Measurements from ENCODE around the gene TUBB.
A peak's percentile ranks its signal among the peaks of the same experiment; 100 is the strongest.

TUBB gene

DNA sequence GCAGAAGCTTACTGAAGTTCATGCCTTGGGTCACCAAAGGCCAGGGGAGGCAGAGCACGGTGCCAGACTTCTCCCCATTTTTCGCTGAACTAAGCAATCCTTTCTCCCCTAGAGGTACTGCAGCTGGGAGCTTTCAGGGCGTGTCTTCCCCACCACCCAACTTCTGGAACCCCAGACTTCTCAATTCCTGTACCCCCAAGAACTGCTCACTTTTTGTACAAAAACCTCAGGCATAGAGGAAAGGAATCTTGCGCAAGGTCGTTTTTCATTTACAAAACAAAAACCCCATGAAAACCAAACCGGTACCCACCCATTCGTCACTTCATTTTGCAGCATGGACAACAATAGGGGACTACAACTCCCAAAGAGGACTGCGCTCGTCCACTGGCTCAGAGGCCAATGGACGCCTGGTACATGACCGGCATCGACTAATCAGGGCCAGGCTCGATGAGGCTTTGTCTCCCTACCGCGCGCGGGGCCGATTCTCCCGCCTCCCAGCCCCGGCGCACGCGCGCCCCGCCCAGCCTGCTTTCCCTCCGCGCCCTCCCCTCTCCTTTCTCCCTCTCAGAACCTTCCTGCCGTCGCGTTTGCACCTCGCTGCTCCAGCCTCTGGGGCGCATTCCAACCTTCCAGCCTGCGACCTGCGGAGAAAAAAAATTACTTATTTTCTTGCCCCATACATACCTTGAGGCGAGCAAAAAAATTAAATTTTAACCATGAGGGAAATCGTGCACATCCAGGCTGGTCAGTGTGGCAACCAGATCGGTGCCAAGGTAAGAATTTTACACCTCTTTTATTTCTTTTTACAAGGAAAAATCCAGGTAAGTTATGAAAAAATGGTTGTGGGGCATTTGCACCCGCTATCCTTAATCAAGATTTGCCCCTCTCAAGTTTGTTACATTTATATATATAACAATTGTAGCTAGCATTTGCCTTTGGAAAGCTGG, at the start of gene TUBB:
Gene TUBB (plus strand): TSS at position 562 of the 947 bp plus-strand sequence. CDS start 155 bp downstream, at position 717.
- peak; percentile 96 for DNase-seq

DNA sequence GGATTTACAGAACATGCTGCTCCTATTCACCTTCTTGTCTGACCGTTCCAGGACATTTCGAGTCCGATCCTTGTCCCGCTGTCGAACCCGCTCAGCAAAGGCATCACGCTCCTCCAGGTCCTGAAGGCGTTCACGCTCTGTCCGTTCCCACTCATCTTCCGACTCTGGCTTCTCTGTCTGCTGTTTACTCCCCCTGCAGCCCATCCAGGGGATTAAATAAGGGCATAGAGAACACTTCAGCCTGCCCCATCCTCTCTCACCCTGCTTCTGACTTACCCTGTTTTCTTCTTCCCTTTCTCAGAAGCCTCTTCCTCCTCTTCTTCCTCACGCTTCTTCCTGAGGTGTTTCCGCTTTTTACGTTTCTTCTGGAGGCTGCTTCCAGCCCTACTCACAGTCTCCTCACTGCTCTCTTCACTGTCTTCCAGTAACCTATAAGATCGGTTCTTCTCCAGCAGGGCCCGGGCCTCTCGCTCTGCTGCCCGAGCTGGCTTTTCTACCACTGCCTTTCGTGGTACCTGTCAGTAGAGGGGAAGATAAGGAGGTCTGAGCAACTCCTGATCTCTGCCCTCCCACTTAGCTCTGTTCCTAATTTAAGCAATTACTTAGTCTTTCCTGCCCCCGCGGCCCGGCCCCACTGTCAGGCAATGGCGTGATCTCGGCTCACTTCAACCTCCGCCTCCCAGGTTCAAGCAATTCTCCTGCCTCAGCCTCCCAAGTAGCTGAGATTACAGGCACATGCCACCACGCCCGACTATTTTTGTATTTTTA, 49.2 kb upstream of the TUBB start:
- DNase-seq, result no peak

DNA sequence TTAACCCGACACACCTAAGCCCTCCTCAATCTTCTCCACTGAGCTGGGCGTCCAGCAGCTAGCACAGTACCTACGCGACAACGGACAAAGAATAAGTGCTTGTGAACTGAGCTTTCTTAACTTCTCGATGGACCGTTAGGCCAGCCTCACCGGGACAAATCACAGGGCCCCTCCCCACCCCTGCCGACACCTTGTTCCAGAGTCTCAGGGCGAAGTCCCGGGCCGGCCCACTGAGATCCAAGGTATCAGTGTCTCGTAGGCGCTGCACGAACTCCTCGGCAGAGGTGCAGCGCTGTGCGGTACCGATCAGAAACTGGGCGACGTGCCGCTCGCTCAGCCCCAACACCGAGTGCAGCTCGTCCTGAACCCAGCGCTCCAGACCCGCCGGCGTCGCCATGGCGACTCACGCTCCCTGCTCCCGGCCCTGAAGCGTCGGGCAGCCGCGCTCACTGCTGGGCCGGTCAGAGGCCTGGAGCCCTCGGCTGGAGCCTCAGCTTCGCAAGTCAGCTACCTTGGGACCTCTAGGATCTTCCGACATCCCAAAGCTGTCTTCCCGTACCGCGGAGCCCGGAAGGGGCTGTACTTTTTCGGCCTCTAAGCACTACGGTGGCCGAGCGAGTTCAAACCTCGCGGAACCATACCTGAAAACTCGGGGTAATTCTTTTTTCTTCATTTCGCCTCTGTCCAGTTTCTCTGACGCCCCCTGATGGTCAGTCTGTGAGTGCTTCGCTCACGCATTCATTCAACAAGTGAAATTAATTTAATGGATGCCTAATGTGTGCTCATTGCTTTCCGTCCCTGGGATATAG, 47.5 kb upstream of the TUBB start, which contains the start of gene DHX16:
Gene DHX16 (minus strand): TSS at position 562 of the 809 bp plus-strand sequence. CDS start 165 bp downstream, at position 397.
- DNase-seq, result peak; percentile 94

DNA sequence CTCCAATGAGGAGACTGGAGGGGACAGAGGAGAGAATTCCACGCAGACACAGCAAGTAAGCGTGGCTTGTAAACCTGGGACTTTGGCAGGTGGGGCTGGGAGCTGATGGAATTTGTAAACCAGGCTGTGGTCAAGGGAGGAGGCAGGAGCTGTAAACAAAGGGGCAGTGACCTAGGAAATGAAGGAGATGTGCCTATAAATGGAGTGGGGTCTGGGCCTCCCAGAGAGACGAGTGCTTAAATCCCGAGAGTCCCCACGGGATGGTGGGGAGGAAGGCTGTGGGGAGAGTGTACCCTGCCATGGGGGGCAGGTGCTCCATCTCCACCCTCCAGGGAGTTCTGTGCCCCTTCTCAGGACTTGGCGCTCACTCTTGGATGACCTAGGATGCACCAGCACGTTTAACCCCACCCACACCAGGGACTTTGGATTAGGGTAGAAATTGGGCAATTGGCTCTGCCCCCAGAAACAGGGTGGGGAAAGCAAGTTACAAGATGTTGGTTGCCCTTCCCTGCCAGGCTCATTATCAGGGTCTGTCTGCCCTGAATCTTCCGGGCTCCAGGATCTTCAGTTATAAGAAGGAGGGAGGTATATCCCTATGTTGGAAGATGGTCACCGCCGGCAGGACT, 43.4 kb upstream of the TUBB start:
- DNase-seq, result no peak

DNA sequence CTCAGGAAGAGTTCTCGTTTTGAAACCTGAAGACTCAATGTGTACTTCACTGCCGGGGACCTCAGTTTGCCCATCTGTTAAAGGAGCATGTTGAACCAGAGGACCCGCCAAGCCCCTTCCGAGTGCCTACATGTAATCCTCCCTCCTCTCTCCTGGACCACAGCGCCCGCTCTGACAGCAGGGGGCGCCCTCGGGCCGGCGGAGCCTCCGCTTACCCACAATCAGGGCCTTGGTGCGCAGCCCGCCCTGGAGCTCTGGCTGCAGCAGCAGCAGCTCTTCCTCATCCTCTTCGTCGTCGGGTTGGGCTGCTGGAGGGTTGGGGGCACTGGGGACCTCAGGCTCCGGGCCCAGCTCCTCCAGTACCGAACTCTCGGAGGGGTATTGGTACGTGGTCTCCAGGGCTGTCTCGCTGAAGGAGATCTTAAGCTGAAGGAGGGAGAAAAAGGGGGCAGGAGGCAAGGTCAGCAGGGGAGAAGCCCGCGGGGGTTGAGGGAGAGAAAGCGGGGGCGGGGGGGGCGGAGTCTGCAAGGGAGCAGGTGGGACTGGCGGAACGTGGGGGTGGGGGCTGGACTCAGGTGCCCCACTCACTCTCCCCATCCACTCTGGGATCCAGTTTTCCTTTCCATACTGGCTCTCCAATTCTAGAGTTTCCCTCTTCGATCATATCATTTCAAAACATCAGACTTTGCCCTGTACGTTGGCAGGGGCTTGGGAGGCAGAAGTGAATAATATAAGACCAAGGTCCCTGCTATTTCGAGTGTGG, 41.0 kb upstream of the TUBB start:
- DNase-seq, result peak; percentile 93

DNA sequence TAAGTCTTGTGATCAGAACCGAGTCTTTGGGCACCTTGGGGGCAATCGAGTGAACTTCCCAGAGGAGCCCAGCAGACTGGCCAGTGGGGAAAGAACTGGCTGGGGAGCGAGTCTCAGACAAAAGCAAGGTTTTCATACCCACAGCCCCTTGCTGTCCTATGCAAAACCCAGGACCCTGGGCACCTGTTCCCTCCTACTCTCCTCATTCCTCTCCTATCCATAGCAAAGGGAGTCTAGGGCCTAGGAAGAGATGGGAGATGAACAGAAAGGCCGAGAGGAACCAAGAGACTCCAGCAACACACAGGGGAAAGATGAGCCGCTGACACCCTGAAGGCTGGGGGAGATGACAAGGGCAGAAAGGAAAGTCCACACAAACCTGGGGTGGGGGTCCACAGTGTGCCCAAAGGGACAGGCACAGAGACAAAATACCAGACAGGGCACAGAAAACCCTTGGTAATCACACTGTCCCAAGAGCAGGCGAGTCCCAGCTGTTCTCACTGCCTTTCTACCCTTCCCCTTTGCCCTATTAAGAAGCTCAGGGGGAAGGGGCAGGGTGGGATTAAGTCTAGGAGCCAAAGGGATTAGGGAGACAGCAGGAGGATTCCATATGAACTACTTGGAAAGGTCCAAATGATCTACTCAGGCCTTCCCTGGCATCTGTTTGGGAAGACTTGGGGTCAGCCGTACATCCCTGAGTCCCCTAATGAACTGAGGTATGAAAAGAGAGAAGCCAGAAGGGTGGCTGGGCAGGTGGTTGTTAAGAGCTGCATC, 40.2 kb upstream of the TUBB start:
- DNase-seq, result no peak

DNA sequence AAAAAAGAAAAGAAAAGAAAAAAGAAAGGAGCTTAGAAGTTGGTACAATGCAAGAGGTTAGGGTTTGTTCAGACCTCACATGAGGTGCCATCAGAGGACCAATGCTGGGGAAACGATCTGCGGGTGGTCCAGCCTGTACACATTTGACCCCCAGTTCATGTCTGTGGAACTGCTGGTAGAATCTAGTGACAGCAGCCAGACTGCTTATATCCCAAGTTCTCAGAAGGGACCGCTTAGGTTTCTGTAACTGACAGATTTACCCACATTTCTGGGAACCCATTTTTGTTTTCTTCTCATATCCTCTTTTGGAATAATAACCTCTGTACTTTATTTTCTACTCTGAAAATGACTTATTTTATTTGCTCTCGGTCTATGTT, 38.4 kb upstream of the TUBB start:
- no peak for DNase-seq

DNA sequence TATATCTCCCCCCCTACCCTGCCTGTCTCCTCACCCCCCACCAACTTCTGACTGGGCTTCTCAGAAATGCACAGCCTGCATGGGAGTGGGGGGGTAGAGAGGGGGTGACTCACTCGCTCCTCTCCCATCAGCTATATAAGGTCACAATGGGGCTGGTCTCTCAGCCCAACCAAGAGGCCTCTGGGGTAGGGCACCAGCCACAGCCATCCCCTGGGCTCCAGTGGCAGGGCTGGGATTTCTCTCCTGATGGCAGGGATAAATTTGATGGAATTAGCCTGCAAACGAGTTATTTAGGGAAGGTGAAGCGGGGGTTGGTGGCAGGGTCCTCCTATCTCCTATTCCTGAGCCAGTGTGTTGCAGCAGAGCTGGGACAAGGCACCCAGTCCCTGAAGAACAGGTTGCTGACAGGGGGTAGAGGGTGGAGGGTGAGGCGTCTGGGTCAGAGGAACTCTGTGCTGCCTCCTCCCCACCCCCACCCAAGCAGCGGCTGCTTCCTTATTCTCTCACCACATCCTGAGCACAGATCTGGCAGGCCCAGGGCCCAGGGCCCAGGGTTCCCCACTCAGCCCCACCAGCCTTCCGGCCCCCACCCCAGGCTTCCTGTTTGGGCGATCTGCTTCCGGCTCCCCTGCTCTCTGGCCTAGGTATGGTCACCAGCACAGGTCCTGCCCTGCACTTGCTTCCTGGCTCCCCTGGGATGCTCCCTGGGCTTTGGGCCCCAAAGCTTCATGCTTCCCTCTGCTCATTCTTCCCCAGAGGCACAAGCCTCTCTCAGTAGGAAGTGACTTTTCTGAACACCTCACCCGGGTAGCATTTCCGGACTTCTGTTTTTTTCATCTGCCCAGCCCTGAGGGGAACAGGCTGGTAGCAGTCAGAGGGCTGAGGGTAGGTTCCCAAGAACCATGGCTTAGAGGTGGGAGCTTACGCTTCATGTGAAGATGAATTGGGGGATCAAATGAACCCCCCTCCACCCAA, 37.7 kb upstream of the TUBB start:
- peak; percentile 90 for DNase-seq

DNA sequence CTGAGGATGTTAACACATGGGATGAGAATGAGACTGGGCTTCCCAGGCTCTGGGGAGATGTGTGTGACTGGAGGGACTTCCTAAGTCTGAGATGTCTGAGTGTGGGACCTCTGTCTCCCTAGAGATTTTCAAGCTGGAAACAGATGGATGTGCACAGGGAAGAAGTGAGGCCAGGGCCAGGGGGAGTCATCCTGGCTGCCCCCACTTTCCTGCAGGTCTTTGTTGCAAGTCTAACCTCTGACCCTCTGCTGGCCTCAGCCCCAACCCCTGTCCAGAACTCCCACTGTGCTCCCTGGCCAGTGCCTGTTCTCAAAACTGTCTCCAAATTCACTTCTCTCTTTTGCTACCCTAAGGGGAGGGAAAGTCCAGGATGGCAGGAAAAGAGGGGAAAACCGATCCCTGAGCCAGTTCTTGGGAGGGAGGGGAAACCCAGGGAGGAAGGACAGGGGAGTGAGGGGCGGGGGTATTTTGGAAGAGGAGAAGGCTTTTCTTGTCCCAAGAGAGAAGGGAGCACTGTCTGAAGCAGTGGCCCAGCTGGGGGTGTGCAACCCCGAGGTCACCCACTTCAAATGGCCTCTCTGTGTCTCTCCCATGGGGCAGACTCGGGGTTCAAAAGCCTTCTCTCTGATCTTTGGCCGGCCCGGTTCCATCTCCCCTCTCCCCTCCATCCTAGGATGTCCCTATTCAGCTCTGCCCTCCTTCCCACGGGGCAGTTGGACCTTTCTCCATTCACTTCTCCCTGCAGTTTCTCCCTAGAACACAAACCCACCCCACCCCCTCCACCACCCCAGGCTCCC, 36.8 kb upstream of the TUBB start:
- DNase-seq, result no peak

DNA sequence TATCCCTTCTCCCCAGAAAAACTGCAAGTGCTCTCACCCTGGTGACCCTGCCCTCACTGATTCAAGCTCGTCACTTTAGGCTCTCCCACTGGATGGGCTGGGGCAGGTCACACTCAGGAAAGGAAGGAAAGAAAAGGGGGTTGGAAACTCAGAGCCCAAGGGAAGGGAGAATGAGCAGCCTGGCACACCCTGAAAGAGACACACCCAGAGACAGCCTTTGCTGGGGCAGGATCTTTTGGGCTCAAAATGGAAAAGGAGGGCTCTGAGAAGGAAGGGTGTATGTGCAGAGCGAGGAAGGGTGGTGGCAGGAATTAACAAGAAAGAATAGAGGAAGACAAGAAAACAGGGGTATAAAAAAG, 36.2 kb upstream of the TUBB start:
- no peak for DNase-seq

DNA sequence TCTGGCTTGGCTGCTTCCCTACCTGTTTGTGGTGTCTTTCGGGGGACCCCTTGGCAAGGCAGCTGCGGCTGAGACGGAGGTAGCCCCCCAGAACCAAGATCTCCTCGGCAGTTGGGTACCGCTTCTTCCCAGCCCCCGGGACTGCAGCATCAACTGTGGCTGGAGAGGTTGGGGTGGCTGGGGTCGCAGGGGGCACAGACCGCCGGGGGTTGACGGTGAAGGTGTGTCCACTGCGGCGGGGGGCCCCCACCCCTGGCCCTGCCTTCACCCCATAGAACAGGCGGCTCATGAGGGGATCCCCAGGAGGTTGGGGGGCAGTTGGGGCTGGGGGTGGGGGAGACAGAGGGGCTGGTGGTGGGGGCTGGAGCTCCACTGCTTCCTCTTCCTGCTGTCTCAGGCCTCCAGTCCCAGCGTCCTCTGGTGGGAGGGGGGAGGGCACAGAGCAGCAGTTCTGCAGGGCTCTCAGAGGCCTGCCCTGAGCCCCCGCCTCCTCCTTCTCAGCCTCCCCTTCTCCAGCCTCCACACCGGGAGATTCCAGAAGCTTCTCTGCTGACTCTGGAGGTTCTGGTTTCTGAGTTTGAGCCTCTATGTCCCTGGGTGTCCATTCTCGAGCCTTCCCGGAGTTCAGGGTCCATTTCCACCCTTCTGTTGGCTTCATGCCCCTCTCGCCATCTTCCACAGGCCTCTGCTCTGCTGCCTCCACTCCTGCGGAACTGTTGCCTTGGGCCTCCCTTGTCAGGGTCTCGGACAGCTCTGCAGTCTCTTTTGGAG, 35.6 kb upstream of the TUBB start:
- DNase-seq, result peak; percentile 61

DNA sequence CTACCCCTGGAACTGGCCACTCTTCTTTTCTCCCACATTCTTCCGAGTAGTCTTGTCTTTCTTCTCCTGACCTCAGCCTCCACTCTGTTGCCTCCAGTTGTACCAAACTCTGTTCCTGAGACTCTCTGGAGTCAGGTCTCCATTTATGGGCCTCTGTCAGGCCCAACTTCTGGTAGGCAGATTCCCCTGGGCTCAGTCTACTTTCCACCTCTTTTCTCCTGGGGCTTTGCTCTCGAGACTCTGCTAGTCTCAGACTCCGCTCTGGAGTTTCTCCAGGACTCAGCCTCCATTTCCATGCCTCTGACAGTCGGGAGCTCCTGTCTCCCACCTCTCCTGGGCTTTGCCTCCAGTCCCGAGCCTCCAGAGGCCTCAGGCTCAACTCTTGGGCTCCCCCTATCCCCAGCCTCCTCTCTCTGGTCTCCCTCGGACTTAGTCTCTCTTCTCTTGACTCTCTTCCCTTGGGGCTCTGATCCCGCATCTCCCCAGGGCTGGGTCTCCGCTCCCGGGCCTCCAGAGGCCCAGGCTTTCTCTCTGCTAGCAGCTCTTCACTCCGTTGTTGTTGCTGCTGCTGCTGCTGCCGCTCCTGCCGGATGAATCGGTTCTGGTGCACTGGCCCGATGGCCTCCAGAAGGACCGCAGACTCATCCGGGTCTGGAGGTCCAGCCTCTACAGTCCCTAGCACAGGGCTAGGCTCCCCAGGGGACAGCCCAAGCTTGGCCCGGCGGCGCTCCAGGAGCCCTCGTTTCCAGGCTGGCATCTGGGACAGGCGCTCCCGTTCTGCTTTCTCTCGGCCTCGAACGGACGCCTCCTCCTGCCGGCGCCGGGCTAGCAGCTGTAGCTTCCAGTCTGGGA, 34.8 kb upstream of the TUBB start:
- DNase-seq, result no peak

DNA sequence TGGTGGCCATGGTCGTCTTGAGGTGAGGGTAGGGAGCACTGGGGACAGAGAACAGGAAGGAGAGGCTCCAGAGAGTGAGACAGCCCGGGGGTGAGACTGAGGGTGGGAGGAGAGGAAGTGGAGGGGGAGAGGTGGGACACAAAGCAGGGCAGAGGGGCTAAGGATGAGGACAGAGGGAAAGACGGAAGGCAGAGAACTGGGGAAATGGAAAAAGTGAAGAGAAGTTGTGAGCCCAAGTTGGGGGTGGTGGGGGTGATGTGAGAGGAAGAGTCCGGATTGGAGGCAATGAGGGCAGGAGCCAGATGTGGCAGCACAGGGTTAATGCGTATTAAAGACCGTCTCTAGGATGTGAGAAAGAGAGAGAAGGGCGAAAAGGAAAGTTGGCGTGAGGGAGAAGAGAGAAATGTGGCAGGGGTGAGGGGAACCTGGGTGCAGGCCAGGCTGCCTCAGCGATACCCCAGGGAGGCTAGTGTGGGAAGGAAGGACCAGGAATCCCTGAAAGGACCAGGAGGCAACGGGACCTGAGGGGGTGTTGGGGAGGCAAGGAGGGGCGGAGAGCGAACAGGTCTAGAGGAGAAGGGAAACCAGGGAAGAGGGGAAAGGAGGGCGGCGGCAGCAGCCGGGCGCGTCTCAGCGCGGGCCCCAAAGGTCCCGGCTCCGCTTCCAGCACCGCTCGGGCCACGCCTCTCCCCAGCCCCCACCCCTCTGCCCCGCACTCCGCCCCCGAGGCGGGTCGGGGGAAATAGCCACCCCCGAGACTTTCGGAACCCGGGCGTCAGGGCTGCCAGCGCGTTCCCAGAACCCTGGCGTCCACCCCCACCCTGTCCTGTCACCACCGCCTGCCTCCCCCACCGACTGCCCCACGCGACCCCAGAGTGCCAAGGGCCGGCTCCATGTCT, 33.9 kb upstream of the TUBB start, which contains the start of gene PPP1R18:
Gene PPP1R18 (minus strand): TSS at position 637 of the 899 bp plus-strand sequence. CDS start 627 bp downstream, at position 10.
- DNase-seq, result peak; percentile 86

DNA sequence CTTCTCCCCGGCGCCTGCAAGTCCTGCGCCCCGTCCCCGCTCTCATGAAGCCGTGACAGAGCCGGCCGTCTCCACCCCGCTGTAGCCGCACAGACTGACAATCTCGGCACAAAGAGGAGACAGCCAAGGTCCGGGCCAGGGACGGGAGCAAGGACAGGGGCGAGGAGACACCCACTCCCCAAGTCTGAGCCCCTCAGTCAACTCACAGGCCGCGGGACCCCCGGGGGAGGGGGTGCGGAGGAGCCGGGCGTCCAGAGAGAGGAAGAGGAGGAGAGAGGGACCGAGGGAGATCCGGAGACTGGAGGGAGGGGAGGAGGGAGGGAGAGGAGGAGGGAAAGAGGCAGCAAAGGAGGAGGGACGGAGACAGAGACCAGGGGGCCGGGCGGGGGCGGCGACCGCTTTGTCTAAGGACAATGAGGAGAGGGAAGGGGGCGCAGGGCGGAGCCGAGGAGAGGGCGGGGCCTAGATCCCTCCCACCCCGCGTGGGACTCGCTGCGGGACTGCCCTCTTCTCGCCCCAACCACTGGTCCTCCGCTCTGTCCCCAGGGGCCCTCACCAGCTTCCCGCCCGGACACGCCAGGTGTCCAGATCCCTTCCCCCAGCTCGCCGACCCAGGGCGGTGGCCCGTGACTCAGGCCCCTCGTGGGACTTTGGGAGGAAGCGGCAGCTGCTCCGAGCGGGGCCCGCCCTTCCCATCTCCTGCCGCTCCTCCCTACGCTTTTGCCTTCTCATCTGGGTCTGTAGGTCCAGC, 33.1 kb upstream of the TUBB start:
- peak; percentile 81 for DNase-seq
